ENCODE measurements around the gene LCLAT1.

- TF ChIP-seq CTCF (IDR thresholded peaks at IDR 0.05), result no peak
- no peak for TF ChIP-seq POLR2A (IDR thresholded peaks at IDR 0.05)
These were observed 57.7 kb downstream of the LCLAT1 start for GRCh38 chr2:30504731-30505130.

Measured in adrenal gland (tissue), 5 donors.